Duodenal mucosa (tissue), 2 donors: ENCODE measurements around the gene CMTM8.

ENCODE experiments used
- H3K27ac ChIP-seq: one replicate; pipeline ENCODE4 v1.7.0; 2013; ENCODE audit warnings: low read depth, low read length
- H3K27me3 ChIP-seq, 2 donors: one replicate each; pipeline ENCODE4 v1.7.0; 2013; ENCODE audit warnings: low read length in 2 of 2, control low read depth in 1 of 2; ENCODE audit not compliant: insufficient read depth in 2 of 2, control insufficient read depth in 1 of 2
- H3K36me3 ChIP-seq, 2 donors: one replicate each; pipeline ENCODE4 v1.7.0; 2013; ENCODE audit warnings: low read length in 2 of 2, control low read depth in 1 of 2; ENCODE audit not compliant: insufficient read depth in 2 of 2, control insufficient read depth in 1 of 2
- H3K4me1 ChIP-seq, 2 donors: one replicate each; pipeline ENCODE4 v1.7.0; 2013; ENCODE audit warnings: low read length in 2 of 2, control low read depth in 1 of 2; ENCODE audit not compliant: insufficient read depth in 2 of 2, control insufficient read depth in 1 of 2
- H3K4me3 ChIP-seq, 2 donors: one replicate each; pipeline ENCODE4 v1.7.0; 2013; ENCODE audit warnings: low read length in 2 of 2, low read depth in 1 of 2
- H3K9ac ChIP-seq, 2 donors: one replicate each; pipeline ENCODE4 v1.7.0; 2013; ENCODE audit warnings: low read length in 2 of 2, low read depth in 1 of 2
- H3K9me3 ChIP-seq, 2 donors: one replicate each; pipeline ENCODE4 v1.7.0; 2013; ENCODE audit warnings: low read length in 2 of 2, control low read depth in 1 of 2; ENCODE audit not compliant: control insufficient read depth in 1 of 2

The CMTM8 gene

GRCh38 chr3:32323604-32324003 is 85.1 kb downstream of the CMTM8 start:
- H3K4me3 ChIP-seq, result no peak overlapping the region
- no peak overlapping the region for H3K9ac ChIP-seq
- no peaks in the 10 kb centered on the region for H3K9me3 ChIP-seq
- no peak overlapping the region for H3K27ac ChIP-seq
- H3K4me1 ChIP-seq, result no peaks in the 10 kb centered on the region
- no peaks in the 10 kb centered on the region for H3K36me3 ChIP-seq
- H3K27me3 ChIP-seq, result no peaks in the 10 kb centered on the region

GRCh38 chr3:32325201-32325600 is 86.7 kb downstream of the CMTM8 start:
- H3K9me3 ChIP-seq, result no peaks in the 10 kb centered on the region
- H3K4me1 ChIP-seq, result no peaks in the 10 kb centered on the region
- no peak overlapping the region for H3K27ac ChIP-seq
- no peak overlapping the region for H3K9ac ChIP-seq
- no peak overlapping the region for H3K4me3 ChIP-seq
- no peaks in the 10 kb centered on the region for H3K27me3 ChIP-seq
- no peaks in the 10 kb centered on the region for H3K36me3 ChIP-seq

- Histone ChIP-seq H3K4me3 (no peak overlapping the region), H3K4me1 (no peaks in the 10 kb centered on the region), H3K9ac (no peak overlapping the region), H3K36me3 (no peaks in the 10 kb centered on the region), H3K9me3 (no peaks in the 10 kb centered on the region), H3K27me3 (no peaks in the 10 kb centered on the region), H3K27ac (no peak overlapping the region)
Measured at GRCh38 chr3:32325927-32326326, 87.4 kb downstream of the CMTM8 start.

GRCh38 chr3:32326795-32327194 is 88.3 kb downstream of the CMTM8 start:
- Histone ChIP-seq H3K9ac (no peak overlapping the region), H3K4me1 (no peaks in the 10 kb centered on the region), H3K27ac (no peak overlapping the region), H3K27me3 (no peaks in the 10 kb centered on the region), H3K4me3 (no peak overlapping the region), H3K36me3 (no peaks in the 10 kb centered on the region), H3K9me3 (no peaks in the 10 kb centered on the region)

GRCh38 chr3:32334675-32335074 is 96.2 kb downstream of the CMTM8 start:
- Histone ChIP-seq H3K27ac (no peak overlapping the region), H3K27me3 (no peaks in the 10 kb centered on the region), H3K9me3 (no peaks in the 10 kb centered on the region), H3K9ac (no peak overlapping the region), H3K4me1 (peaks cover 4% of the 10 kb centered on the region in 2 donors), H3K36me3 (no peaks in the 10 kb centered on the region), H3K4me3 (no peak overlapping the region)

GRCh38 chr3:32335365-32336112 is 97.1 kb downstream of the CMTM8 start:
- no peak overlapping the region for H3K4me3 ChIP-seq
- no peak overlapping the region for H3K27ac ChIP-seq
- H3K36me3 ChIP-seq, result no peaks in the 10 kb centered on the region
- no peaks in the 10 kb centered on the region for H3K27me3 ChIP-seq
- H3K9me3 ChIP-seq, result no peaks in the 10 kb centered on the region
- H3K4me1 ChIP-seq, result peaks cover 10 to 13% of the 10 kb centered on the region in 2 donors
- H3K9ac ChIP-seq, result no peak overlapping the region

GRCh38 chr3:32336113-32336498 is 97.6 kb downstream of the CMTM8 start:
- Histone ChIP-seq H3K4me3 (no peak overlapping the region), H3K36me3 (no peaks in the 10 kb centered on the region), H3K27me3 (no peaks in the 10 kb centered on the region), H3K4me1 (peaks cover 16 to 17% of the 10 kb centered on the region in 2 donors), H3K9me3 (no peaks in the 10 kb centered on the region), H3K9ac (no peak overlapping the region), H3K27ac (no peak overlapping the region)

GRCh38 chr3:32337505-32337904 is 99.0 kb downstream of the CMTM8 start:
- H3K27ac ChIP-seq, result no peak overlapping the region
- H3K9me3 ChIP-seq, result no peaks in the 10 kb centered on the region
- H3K9ac ChIP-seq, result no peak overlapping the region
- no peaks in the 10 kb centered on the region for H3K27me3 ChIP-seq
- H3K4me3 ChIP-seq, result no peak overlapping the region
- H3K36me3 ChIP-seq, result no peaks in the 10 kb centered on the region
- peaks cover 17 to 19% of the 10 kb centered on the region in 2 donors for H3K4me1 ChIP-seq

GRCh38 chr3:32340039-32340438 is 101.6 kb downstream of the CMTM8 start:
- Histone ChIP-seq H3K27me3 (no peaks in the 10 kb centered on the region), H3K9ac (no peak overlapping the region), H3K27ac (no peak overlapping the region), H3K36me3 (no peaks in the 10 kb centered on the region), H3K4me1 (peaks cover 17 to 19% of the 10 kb centered on the region in 2 donors), H3K4me3 (no peak overlapping the region), H3K9me3 (no peaks in the 10 kb centered on the region)

GRCh38 chr3:32340611-32341365 is 102.3 kb downstream of the CMTM8 start:
- Histone ChIP-seq H3K9me3 (no peaks in the 10 kb centered on the region), H3K36me3 (no peaks in the 10 kb centered on the region), H3K27ac (no peak overlapping the region), H3K4me3 (no peak overlapping the region), H3K27me3 (no peaks in the 10 kb centered on the region), H3K9ac (no peak overlapping the region), H3K4me1 (peaks cover 15 to 17% of the 10 kb centered on the region in 2 donors)
